Left ventricle myocardium inferior (tissue), 1 donor: ENCODE measurements around the gene FAAH. TPM values are rescaled to one million over a fixed set of nuclear protein-coding genes. Genes with fewer than 3 reads are reported as not detected.

ENCODE experiments used
- DNase-seq: peaks from one replicate; pipeline ENCODE4 v3.0.0-alpha.2; 2020
- H3K27ac ChIP-seq: fragments of 200-600 bp; replicated peaks from 2 replicates; pipeline ENCODE4 v1.8.0; 2021
- H3K27me3 ChIP-seq: fragments of 200-600 bp; 2 replicates; pipeline ENCODE4 v1.8.0; 2021; ENCODE audit warnings: low read depth
- H3K36me3 ChIP-seq: fragments of 200-600 bp; 2 replicates; pipeline ENCODE4 v1.8.0; 2021
- H3K4me1 ChIP-seq: fragments of 200-600 bp; 2 replicates; pipeline ENCODE4 v1.8.0; 2021
- H3K4me3 ChIP-seq: fragments of 200-600 bp; 2 replicates; pipeline ENCODE4 v1.8.0; 2021; ENCODE audit warnings: mild to moderate bottlenecking, moderate library complexity
- H3K9me3 ChIP-seq: fragments of 200-600 bp; replicated peaks from 2 replicates; pipeline ENCODE4 v1.8.0; 2021
- intact Hi-C: fragments of 100-400 bp; cut with micrococcal nuclease; formaldehyde crosslinking; loops from one replicate; pipeline ENCODE4 v1.11.0; 2022
- total RNA-seq: library from RNA; stranded (reverse); fragmentation: NEBNext Ultra II Directional; extraction: Animal tissue kit (Norgen Biotek cat#: 25700); gene quantifications from one replicate; pipeline ENCODE4 v1.2.1, GENCODE V29; 2021
- TF ChIP-seq, protein P1 (sequence below): fragments of 200-600 bp; IDR thresholded peaks from 2 replicates; pipeline ENCODE4 v1.8.0; 2021; ENCODE audit warnings: antibody characterized with exemption, mild to moderate bottlenecking, borderline replicate concordance
- donor health status: DM: no; HTN: yes; CAD: no; lungs with severe emphysema.

FAAH gene
- total RNA-seq, 1 donor from 2014 or later: 2.8 TPM

GRCh38 chr1:46403916-46404315 lies 9.8 kb downstream of the FAAH start:
- H3K27me3 ChIP-seq: no peaks in the 10 kb centered on the region
- intact Hi-C loops: no loop called here
- no peak overlapping the region for H3K27ac ChIP-seq
- H3K4me3 ChIP-seq: no peak overlapping the region
- TF ChIP-seq, protein P1, sequence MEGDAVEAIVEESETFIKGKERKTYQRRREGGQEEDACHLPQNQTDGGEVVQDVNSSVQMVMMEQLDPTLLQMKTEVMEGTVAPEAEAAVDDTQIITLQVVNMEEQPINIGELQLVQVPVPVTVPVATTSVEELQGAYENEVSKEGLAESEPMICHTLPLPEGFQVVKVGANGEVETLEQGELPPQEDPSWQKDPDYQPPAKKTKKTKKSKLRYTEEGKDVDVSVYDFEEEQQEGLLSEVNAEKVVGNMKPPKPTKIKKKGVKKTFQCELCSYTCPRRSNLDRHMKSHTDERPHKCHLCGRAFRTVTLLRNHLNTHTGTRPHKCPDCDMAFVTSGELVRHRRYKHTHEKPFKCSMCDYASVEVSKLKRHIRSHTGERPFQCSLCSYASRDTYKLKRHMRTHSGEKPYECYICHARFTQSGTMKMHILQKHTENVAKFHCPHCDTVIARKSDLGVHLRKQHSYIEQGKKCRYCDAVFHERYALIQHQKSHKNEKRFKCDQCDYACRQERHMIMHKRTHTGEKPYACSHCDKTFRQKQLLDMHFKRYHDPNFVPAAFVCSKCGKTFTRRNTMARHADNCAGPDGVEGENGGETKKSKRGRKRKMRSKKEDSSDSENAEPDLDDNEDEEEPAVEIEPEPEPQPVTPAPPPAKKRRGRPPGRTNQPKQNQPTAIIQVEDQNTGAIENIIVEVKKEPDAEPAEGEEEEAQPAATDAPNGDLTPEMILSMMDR: no peak
- DNase-seq: no peak
- no peaks in the 10 kb centered on the region for H3K9me3 ChIP-seq
- peaks cover 22% of the 10 kb centered on the region for H3K4me1 ChIP-seq
- peaks cover 4% of the 10 kb centered on the region for H3K36me3 ChIP-seq

GRCh38 chr1:46404482-46405196 lies 10.5 kb downstream of the FAAH start:
- peaks cover 14% of the 10 kb centered on the region for H3K4me1 ChIP-seq
- H3K4me3 ChIP-seq: no peak overlapping the region
- H3K27me3 ChIP-seq: no peaks in the 10 kb centered on the region
- TF ChIP-seq, protein P1: no peak
- no peaks in the 10 kb centered on the region for H3K9me3 ChIP-seq
- H3K27ac ChIP-seq: no peak overlapping the region
- peaks cover 4% of the 10 kb centered on the region for H3K36me3 ChIP-seq
- no peak for DNase-seq
- intact Hi-C loops: no loop called here

DNA sequence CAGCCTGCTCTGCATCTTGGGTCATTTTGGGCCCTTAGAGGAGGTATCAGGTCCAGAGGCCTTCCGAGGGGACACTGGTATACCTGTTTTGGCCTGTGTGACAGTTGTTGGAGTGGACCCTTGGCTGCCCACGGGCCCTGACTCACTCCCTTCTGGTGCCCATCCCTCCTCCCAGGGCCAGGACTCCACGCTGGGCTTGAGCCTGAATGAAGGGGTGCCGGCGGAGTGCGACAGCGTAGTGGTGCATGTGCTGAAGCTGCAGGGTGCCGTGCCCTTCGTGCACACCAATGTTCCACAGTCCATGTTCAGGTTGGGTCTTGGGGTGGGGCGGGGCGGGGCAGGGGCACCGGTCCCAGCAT lies 11.1 kb downstream of the FAAH start:
- H3K36me3 ChIP-seq: peaks cover 4% of the 10 kb centered on the region
- H3K4me3 ChIP-seq: no peak overlapping the region
- H3K9me3 ChIP-seq: no peaks in the 10 kb centered on the region
- intact Hi-C loops: no loop called here
- H3K4me1 ChIP-seq: peaks cover 13% of the 10 kb centered on the region
- no peak for DNase-seq
- H3K27me3 ChIP-seq: no peaks in the 10 kb centered on the region
- no peak overlapping the region for H3K27ac ChIP-seq
- TF ChIP-seq, protein P1: no peak

GRCh38 chr1:46405724-46406123 lies 11.6 kb downstream of the FAAH start:
- Histone ChIP-seq H3K4me1 (peaks cover 13% of the 10 kb centered on the region), H3K9me3 (no peaks in the 10 kb centered on the region), H3K27ac (no peak overlapping the region), H3K27me3 (no peaks in the 10 kb centered on the region), H3K4me3 (no peak overlapping the region), H3K36me3 (peaks cover 4% of the 10 kb centered on the region)
- DNase-seq: no peak
- TF ChIP-seq, protein P1: no peak
- intact Hi-C loops: no loop called here

DNA sequence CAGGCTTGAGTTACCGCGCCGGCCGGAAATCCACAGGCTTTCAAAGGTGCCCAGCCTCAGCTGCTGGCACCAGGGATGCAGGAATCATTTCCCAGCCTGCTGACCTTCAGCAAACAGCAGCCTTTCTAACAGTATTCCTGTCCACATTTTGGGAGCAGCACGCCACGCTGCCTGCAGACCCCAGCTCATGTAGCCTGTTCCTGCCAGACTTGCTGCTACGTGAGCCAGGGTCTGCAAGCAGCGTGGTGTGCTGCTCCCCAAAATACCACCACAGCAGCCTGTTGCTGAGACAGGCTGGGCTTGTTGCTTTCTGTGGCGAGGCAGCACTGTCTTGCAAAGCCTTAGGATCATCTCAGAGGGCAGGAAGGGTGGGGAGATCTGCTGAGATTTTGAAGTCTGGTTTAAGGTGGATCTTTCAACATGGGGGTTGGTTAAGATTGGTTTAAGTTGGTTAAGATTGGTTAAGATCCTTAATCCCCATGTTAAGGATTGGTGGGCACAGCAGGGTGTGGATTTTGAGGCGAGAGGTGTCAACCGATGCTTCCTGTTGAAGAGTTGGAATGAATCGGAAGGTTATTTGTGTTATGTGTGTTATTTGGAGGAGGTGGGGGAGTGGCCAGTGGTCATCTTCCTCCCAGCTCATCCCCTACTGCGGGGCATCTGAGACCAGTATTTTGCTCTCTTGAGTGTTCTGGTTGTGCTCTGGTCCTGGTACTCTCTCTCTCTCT lies 12.9 kb downstream of the FAAH start:
- H3K27ac ChIP-seq: no peak overlapping the region
- peaks cover 4% of the 10 kb centered on the region for H3K36me3 ChIP-seq
- no peaks in the 10 kb centered on the region for H3K27me3 ChIP-seq
- intact Hi-C loops: no loop called here
- H3K4me3 ChIP-seq: peak overlapping the region; percentile 50
- H3K4me1 ChIP-seq: peaks cover 8% of the 10 kb centered on the region
- no peaks in the 10 kb centered on the region for H3K9me3 ChIP-seq
- DNase-seq: no peak
- TF ChIP-seq, protein P1: no peak
